HepG2 (cell line): ENCODE measurements around the gene CAPN9. TPM values are rescaled to one million over a fixed set of nuclear protein-coding genes. Genes with fewer than 3 reads are reported as not detected.
A peak's percentile ranks its signal among the peaks of the same experiment; 100 is the strongest.

Experiments
- ATF7-NPFF ChIP-seq: sonication (generic); formaldehyde crosslinking; IDR thresholded peaks from 2 replicates; pipeline ENCODE4 v1.8.1; 2023; ENCODE audit warnings: mild to moderate bottlenecking, low read depth, missing genetic modification reagents, moderate library complexity
- BRD4 ChIP-seq: sonication (generic); formaldehyde crosslinking; IDR thresholded peaks from 2 replicates; pipeline ENCODE4 v1.4.0; 2020; ENCODE audit warnings: missing genetic modification reagents
- CC2D1A ChIP-seq: sonication (generic); formaldehyde crosslinking; IDR thresholded peaks from 2 replicates; pipeline ENCODE4 v1.8.1; 2023; ENCODE audit warnings: mild to moderate bottlenecking, missing genetic modification reagents
- ELF4 ChIP-seq: sonication (generic); formaldehyde crosslinking; IDR thresholded peaks from 2 replicates; pipeline ENCODE4 v1.5.0; 2020; ENCODE audit warnings: missing genetic modification reagents, mild to moderate bottlenecking, moderate library complexity, borderline replicate concordance
- FOXO4 ChIP-seq: sonication (generic); formaldehyde crosslinking; conservative IDR thresholded peaks from 2 replicates; pipeline ENCODE4 v1.8.1; 2023; ENCODE audit warnings: missing genetic modification reagents
- GRHL1 ChIP-seq: sonication (generic); formaldehyde crosslinking; conservative IDR thresholded peaks from 2 replicates; pipeline ENCODE4 v1.8.0; 2022; ENCODE audit warnings: missing genetic modification reagents
- HMG20B ChIP-seq: conservative IDR thresholded peaks from 2 replicates; pipeline ENCODE4 v1.6.1; 2016; ENCODE audit warnings: missing genetic modification reagents, missing compliant biosample characterization
- HOXA9 ChIP-seq: sonication (generic); formaldehyde crosslinking; IDR thresholded peaks from 2 replicates; pipeline ENCODE4 v1.8.1; 2022; ENCODE audit warnings: missing genetic modification reagents, mild to moderate bottlenecking, moderate library complexity, borderline replicate concordance
- MIER3 ChIP-seq: IDR thresholded peaks from 2 replicates; pipeline ENCODE4 v1.6.1; 2016; ENCODE audit warnings: missing compliant biosample characterization, borderline replicate concordance
- MXD3 ChIP-seq: IDR thresholded peaks from 2 replicates; pipeline ENCODE4 v1.6.1; 2016; ENCODE audit warnings: mild to moderate bottlenecking, missing biosample characterization, missing genetic modification reagents
- MYNN ChIP-seq: sonication (generic); formaldehyde crosslinking; IDR thresholded peaks from 2 replicates; pipeline ENCODE4 v1.4.0; 2020; ENCODE audit warnings: mild to moderate bottlenecking, low read depth, missing genetic modification reagents
- NPAS2 ChIP-seq: sonication (generic); formaldehyde crosslinking; IDR thresholded peaks from 2 replicates; pipeline ENCODE4 v1.8.0; 2022; ENCODE audit warnings: mild to moderate bottlenecking, missing genetic modification reagents, borderline replicate concordance
- SP140L ChIP-seq: sonication (generic); formaldehyde crosslinking; IDR thresholded peaks from 2 replicates; pipeline ENCODE4 v1.4.0; 2020; ENCODE audit warnings: missing genetic modification reagents, borderline replicate concordance
- ZFP36L1 ChIP-seq: sonication (generic); formaldehyde crosslinking; IDR thresholded peaks from 2 replicates; pipeline ENCODE4 v1.8.0; 2022; ENCODE audit warnings: mild to moderate bottlenecking, missing genetic modification reagents, moderate library complexity
- ZFP91 ChIP-seq: sonication (generic); formaldehyde crosslinking; IDR thresholded peaks from 2 replicates; pipeline ENCODE4 v1.9.0; 2022; ENCODE audit warnings: missing genetic modification reagents, mild to moderate bottlenecking, borderline replicate concordance
- ZNF121 ChIP-seq: sonication (generic); formaldehyde crosslinking; IDR thresholded peaks from 2 replicates; pipeline ENCODE4 v1.5.0; 2020; ENCODE audit warnings: mild to moderate bottlenecking, missing genetic modification reagents
- ZNF207 ChIP-seq: fragments of 450-650 bp; IDR thresholded peaks from 2 replicates; pipeline ENCODE4 v1.6.1; 2016; ENCODE audit warnings: antibody characterized with exemption, borderline replicate concordance
- ZNF282 ChIP-seq: fragments of 450-650 bp; IDR thresholded peaks from 2 replicates; pipeline ENCODE4 v1.6.1; 2018; ENCODE audit not compliant: partially characterized antibody
- ZNF543 ChIP-seq: sonication (generic); formaldehyde crosslinking; IDR thresholded peaks from 2 replicates; pipeline ENCODE4 v1.4.0; 2020; ENCODE audit warnings: mild to moderate bottlenecking, missing genetic modification reagents
- ZNF644 ChIP-seq: IDR thresholded peaks from 2 replicates; pipeline ENCODE4 v1.6.1; 2016; ENCODE audit warnings: low read depth
- ZNF710 ChIP-seq: sonication (generic); formaldehyde crosslinking; IDR thresholded peaks from 2 replicates; pipeline ENCODE4 v1.5.0; 2020; ENCODE audit warnings: mild to moderate bottlenecking, missing genetic modification reagents, borderline replicate concordance
- ZSCAN29 ChIP-seq: sonication (generic); formaldehyde crosslinking; conservative IDR thresholded peaks from 2 replicates; pipeline ENCODE4 v1.4.0; 2020; ENCODE audit warnings: mild to moderate bottlenecking, missing genetic modification reagents
- polyA plus RNA-seq, 8 experiments: library from polyadenylated mRNA; depleted of rRNA in 3 of 8; stranded (reverse) in 7 of 8; unstranded in 1 of 8; fragments of >200 nt; fragmentation: Illumina TruSeq in 4 of 8; extraction: Trizol in 4 of 8; gene quantifications; 2 replicates each; pipeline versions ENCODE4 v1.2.1 to v1.2.3, GENCODE V29; 2011 to 2016; ENCODE audit warnings: low read depth in 4 of 8, missing spikeins in 1 of 8, mixed read lengths in 1 of 8; ENCODE audit not compliant: insufficient read depth in 1 of 8
- total RNA-seq, 5 experiments: library from RNA; depleted of rRNA; stranded (reverse); fragments of >200 nt; fragmentation: Illumina TruSeq; extraction: Trizol; gene quantifications; 2 replicates each; pipeline ENCODE4 v1.2.3, GENCODE V29; 2016; ENCODE audit warnings: low read depth in 1 of 5

Gene CAPN9
- total and polyA plus RNA-seq, 2 of the 13 experiments (the other 11 are each of a cell fraction or from before 2014, with no cell fraction given): 0.04 to 0.31 TPM

- TF ChIP-seq MIER3: peak; percentile 39; the same call in 1 of the 2 replicates
- no peak for TF ChIP-seq ZSCAN29 (CRISPR knock-in tag)
- TF ChIP-seq HMG20B (CRISPR knock-in tag): no peak; the same call in 1 of the 2 replicates
- no peak for TF ChIP-seq MXD3 (CRISPR knock-in tag)
- TF ChIP-seq SP140L (CRISPR knock-in tag): no peak
- TF ChIP-seq FOXO4 (CRISPR knock-in tag): no peak
- TF ChIP-seq ATF7-NPFF (CRISPR knock-in tag): no peak
- no peak for TF ChIP-seq MYNN (CRISPR knock-in tag)
- TF ChIP-seq GRHL1 (CRISPR knock-in tag): no peak
- TF ChIP-seq ZNF207: no peak
- no peak for TF ChIP-seq ZFP91 (CRISPR knock-in tag)
- no peak for TF ChIP-seq NPAS2
- 0 out of 2 replicates have a peak, but pooled peaks have one; percentile 27 for TF ChIP-seq ZNF710 (CRISPR knock-in tag)
- no peak for TF ChIP-seq ELF4 (CRISPR knock-in tag)
- TF ChIP-seq CC2D1A (CRISPR knock-in tag): no peak
- TF ChIP-seq HOXA9: no peak
- TF ChIP-seq ZNF121 (CRISPR knock-in tag): no peak
- no peak for TF ChIP-seq ZNF282
- TF ChIP-seq ZNF543 (CRISPR knock-in tag): no peak
- peak; percentile 98 for TF ChIP-seq ZNF644 (CRISPR knock-in tag)
- no peak for TF ChIP-seq BRD4 (CRISPR knock-in tag)
- TF ChIP-seq ZFP36L1: no peak
Observed at GRCh38 chr1:230725256-230726012, 21.8 kb upstream of the CAPN9 start (continued).
